GM06990 (cell line): ENCODE data around the gene MEGF11.

Experiments
- DNase-seq: peaks from one replicate; pipeline ENCODE4 v3.0.0-alpha.2; 2011; ENCODE audit not compliant: insufficient read length; ENCODE audit errors: extremely low read depth
- H3K27me3 ChIP-seq: replicated peaks from 2 replicates; pipeline ENCODE4 v1.6.0; 2011; ENCODE audit warnings: low read length; ENCODE audit not compliant: control insufficient read depth, insufficient read depth
- H3K36me3 ChIP-seq: 2 replicates; pipeline ENCODE4 v1.5.1; 2011; ENCODE audit warnings: low read length; ENCODE audit not compliant: control insufficient read depth, insufficient read depth
- H3K4me3 ChIP-seq: replicated peaks from 2 replicates; pipeline ENCODE4 v1.5.1; 2011; ENCODE audit warnings: low read depth, mild to moderate bottlenecking, control low read depth, low read length
- CTCF ChIP-seq: IDR thresholded peaks from 2 replicates; pipeline ENCODE4 v1.5.1; 2011; ENCODE audit warnings: low read length, control low read depth, mild to moderate bottlenecking, inconsistent platforms; ENCODE audit not compliant: insufficient read depth, poor library complexity, severe bottlenecking

The MEGF11 gene

GRCh38 chr15:66017792-66018487 lies 235.6 kb downstream of the MEGF11 start:
- no peaks in the 10 kb centered on the region; the same call in none of the 2 replicates for H3K27me3 ChIP-seq
- no peak for TF ChIP-seq CTCF
- H3K4me3 ChIP-seq = no peak overlapping the region
- no peaks in the 10 kb centered on the region for H3K36me3 ChIP-seq
- no peak for DNase-seq

- DNase-seq = no peak
- no peak overlapping the region for H3K4me3 ChIP-seq
- H3K36me3 ChIP-seq = no peaks in the 10 kb centered on the region
- H3K27me3 ChIP-seq = no peaks in the 10 kb centered on the region; the same call in none of the 2 replicates
- TF ChIP-seq CTCF = no peak
Observed at GRCh38 chr15:66017000-66017399, 236.6 kb downstream of the MEGF11 start.

GRCh38 chr15:66016199-66016598 lies 237.4 kb downstream of the MEGF11 start:
- Histone ChIP-seq H3K4me3 (no peak overlapping the region), H3K36me3 (no peaks in the 10 kb centered on the region), H3K27me3 (no peaks in the 10 kb centered on the region; the same call in 1 of the 2 replicates)
- no peak for TF ChIP-seq CTCF
- no peak for DNase-seq

GRCh38 chr15:66014635-66015182 lies 238.8 kb downstream of the MEGF11 start:
- no peak overlapping the region for H3K4me3 ChIP-seq
- TF ChIP-seq CTCF = no peak
- H3K36me3 ChIP-seq = no peaks in the 10 kb centered on the region
- H3K27me3 ChIP-seq = no peaks in the 10 kb centered on the region; the same call in 1 of the 2 replicates
- no peak for DNase-seq

- TF ChIP-seq CTCF = no peak
- no peak overlapping the region for H3K4me3 ChIP-seq
- no peaks in the 10 kb centered on the region; the same call in 1 of the 2 replicates for H3K27me3 ChIP-seq
- no peak for DNase-seq
- H3K36me3 ChIP-seq = no peaks in the 10 kb centered on the region
Observed at GRCh38 chr15:66014022-66014421, 239.5 kb downstream of the MEGF11 start.
